ENCODE data around the gene PPM1H.
"Not testable (repeated sequence)": the region's sequence is repeated elsewhere in the genome, so short reads cannot be mapped to it uniquely, and the experiment has no call there.

The PPM1H gene

DNA sequence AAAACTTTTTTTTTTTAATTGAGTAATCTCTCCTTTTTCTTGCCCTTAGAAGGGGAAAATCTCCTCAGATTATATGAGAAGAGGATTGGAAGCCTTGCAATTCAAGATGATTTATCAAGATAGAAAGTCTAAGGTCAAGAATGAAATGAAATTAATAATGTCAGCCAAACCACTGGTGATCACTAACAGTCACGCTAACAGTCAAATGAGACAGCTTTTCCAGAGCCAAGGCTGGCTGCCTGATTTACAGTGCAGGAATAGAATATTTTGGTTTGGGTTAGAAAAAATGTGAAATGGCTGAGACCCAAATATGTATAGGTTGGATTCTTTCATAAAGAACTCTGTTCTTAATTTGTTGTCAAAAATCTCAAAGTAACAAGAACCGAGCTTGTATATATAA is 204.3 kb downstream of the PPM1H start:
- no peak for DNase-seq (ENCODE audit: low read depth)

DNA sequence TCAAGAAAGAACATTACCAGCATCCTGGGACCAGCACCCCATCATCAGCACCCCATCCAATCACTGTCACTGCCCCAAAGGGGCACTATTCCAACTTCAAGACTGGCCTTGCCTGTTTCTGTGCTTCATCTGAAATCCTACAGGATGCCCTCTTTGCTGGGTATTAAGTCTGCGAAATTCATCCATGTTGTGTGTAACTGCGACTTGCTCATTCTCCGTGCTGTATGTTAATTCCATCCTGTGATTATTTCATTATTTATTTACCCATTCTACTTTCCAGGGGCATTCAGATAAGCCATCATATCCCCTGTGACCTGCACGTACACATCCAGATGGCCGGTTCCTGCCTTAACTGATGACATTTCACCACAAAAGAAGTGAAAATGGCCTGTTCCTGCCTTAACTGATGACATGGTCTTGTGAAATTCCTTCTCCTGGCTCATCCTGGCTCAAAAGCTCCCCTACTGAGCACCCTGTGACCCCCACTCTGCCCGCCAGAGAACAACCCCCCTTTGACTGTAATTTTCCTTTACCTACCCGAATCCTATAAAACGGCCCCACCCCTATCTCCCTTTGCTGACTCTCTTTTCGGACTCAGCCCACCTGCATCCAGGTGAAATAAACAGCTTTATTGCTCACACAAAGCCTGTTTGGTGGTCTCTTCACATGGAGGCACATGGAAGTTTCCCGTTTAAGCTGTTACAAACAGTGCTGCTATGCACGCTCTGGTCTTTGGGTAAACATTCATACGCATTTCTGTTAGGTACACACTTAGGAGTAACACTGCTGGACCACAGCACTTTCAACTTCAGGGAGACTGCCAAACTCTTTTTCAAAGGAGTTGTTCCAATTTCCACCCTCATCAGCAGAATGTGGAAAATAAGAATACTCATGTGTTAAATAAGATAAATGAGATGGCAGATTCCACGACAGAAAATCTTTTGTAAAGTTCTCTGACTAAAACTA is 205.1 kb downstream of the PPM1H start:
- DNase-seq (ENCODE audit: low read depth) = not testable (repeated sequence)

DNA sequence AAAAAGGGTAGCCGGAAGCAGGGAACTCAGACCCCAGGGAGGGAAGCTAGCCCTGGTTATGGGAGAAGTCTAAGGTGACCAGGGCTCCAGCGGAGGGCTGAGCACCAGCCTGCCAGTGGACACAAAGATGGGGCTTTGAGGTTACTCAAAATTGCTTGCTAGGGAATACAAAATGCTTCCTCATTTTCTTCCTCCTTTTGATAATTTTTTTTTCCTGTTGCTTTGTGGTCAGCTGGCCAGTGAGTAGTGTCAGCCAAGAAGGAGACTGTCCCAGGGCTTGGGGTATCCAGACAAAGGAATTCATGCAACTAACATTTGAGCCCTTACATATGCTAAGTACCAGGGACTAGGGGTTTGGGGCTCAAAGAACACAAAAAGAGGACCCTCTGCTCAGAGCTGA is 206.2 kb downstream of the PPM1H start:
- DNase-seq (ENCODE audit: low read depth) = no peak

DNA sequence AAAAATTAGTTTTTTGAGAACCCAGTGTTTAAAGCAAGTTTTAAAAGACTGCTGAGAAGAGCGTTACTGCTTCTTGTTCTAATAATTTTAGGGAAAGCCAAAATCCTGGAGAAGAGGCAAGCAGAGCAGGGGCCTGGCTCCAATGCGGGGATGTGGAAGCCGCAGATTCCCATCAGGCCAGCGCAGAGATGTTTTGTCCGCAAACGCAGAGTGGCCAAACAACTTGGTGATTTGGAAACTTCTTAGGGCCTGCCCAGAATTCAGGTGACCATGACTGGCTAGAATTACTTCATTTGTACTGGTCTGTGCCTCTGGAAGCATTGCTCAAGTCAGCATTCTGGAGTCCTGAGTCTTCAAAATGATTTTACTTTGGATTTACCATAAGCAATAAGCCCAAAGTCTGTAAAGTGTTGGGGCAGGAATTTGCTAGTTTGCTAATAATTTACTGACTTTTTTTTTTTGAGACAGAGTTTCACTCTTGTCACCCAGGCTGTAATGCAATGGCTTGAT is 208.4 kb downstream of the PPM1H start:
- DNase-seq (ENCODE audit: low read depth) = no peak

DNA sequence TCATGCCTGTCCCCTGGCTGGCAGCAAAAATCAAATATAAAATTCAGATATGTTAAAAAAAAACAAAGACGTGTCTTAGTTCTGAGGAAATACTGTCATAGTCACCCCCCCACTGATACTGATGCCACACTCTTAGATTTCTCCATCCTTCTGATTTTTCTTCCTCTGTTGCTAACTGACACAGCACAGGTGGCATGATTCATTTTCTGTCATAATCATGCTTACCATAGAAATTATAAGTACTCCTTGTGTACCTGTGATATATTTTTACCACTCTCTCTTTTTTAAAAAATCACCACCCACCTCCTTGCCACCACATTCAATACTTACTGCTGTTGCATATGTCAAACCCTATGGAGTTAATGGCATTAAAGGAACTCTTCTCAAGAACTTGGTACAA is 209.2 kb downstream of the PPM1H start:
- no peak for DNase-seq (ENCODE audit: low read depth)

DNA sequence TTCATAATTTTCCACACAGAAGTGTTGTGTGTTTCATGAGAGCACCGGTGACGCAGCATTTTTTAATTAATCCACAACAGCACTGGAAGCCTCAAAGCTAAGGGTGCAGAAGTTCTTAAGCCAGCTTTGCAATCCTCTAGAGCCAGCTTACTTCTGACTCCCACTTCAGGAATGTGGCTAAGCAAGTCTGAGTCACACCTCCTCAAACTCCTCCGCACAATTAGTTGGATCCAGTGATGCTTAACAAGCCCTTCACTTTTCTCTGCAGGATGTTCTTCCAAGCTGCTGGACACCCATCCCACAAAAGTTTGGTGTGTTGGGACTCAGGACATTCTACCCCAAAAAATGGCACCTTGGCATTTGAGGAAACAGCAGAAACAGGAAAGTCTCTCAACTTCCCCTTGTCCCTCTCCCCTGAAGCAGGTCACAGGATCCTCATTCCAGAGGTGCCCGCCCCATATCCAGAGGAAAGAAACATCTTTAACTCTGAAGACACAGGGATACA is 210.0 kb downstream of the PPM1H start:
- no peak for DNase-seq (ENCODE audit: low read depth)

DNA sequence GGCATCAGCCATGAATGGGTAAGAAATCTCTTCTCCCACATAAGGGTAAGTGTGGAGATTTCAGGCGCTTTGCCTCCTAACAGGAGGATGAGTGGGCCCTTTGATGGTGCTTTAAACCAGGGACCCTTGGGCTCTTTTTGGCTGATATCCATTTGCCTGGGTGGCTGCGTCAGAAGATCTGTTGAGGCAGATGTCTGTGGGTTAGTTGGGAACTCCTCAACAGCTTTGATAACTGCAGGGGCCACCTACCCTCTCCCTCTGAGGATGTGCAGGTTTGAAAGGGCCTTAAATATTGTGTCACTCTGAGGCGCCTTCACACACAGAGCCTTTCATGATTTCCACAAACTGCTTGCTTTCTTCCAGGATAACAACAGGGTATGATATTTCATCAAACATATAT is 210.7 kb downstream of the PPM1H start:
- no peak for DNase-seq (ENCODE audit: low read depth)

DNA sequence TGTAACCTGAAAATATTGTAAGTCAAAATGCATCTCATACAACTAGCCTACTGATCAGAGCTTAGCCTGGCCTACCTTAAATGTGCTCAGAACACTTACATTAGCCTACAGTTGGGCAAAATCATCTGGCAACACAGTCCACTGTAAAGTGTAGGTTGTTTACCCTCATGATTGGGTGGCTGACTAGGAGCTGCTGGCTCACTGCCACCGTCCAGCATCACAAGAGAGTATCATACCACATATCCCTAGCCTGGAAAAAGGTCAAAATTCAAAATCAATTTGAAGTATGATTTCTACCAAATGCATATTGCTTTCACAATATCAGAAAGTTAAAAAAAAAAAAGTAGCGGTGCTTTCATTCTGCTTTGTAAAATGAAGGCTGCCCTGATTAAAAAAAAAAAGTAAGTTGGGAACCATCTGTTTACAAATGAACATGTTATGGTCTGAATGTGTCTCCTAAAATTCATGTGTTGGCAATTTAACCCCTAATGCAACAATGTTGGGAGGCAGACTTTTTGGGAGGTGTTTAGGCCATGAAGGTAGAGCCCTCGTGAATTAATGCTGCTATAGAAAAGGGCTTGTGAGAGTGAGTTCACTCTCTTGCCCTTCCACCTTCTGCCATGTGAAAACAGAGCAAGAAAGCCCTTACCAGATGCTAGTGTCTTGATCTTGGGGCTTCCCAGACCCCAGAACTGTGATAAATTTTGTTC is 211.8 kb downstream of the PPM1H start:
- DNase-seq (ENCODE audit: low read depth) = no peak

DNA sequence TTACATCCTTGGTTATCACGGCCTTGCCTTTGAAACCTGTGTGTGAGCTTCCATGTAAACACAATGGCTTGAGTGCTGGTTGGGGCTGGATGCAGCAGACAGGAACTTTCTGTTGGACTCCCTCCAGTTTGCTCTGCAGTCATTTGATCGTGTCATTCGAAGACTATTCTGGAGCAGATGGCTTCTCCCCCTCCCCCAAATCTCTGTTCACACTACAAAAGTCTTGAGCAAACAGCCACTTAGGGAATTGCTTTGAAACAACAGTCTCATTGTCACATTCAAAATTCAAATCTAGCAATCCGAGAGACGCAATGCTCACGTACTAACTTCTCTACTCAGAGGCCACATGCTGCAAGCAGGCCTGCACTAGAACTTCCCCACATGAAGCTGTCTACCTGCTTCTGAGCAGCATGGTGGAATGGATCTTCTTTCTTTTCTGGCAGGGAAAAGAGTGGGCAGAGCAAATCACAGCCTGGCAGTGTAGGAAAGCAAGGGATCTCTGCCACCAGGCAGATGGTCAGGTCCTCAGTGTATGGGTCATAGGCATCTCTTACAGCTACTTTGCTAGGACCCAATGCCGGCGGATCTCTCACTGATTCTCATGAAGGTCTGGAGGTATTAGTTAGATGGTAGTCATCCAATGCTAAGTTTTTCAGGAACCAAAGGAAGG is 214.2 kb downstream of the PPM1H start:
- no peak for DNase-seq (ENCODE audit: low read depth)

DNA sequence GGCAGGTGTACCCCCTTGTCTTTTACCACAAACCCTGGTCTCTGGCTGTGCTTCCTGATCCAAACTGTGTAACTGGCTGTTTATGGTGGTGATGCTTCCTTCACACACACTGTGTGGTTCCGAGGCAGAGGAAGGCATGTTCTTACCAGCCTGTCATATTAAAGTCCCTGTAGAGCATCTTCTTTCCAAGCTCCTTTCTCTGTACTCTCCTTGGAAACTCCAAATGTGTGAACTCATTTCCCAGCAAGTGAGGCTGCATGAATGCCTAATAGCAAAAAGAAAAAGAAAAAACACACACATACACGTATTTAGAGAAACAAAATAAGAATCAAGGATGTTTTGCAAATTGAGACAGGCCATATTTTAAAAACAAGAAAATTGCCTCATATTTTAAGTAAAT is 214.9 kb downstream of the PPM1H start:
- DNase-seq (ENCODE audit: low read depth) = no peak

DNA sequence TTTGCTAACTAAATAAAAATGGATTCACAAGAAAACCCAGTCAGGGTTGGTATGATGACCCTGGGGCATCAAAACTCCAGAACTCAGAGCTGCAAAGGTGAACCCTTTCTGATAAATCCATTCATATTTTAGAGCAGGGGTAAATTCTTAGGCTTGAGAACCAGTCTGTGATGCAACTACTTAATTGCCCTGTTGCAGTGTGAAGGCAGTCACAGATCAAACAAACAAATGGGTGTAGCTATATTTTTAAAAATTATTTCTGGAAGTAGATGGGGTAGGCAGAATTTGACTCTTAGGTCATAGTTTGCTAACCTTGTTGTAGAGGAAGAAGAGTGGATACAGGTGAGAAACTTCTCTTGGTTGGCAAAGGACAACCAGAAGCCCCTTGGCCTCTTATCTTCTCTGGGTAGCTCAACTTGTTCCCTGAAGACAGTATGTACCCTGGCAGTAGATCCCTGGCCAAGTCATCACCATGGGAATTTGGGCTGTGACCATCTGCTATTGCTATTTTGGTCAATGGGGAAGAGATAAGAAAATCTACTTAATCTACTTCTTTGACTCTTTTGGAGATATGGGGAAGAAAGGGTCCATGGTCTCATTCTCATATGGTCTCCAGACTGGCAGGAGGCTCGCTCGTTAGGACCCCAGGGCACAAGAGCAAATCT is 216.1 kb downstream of the PPM1H start:
- no peak for DNase-seq (ENCODE audit: low read depth)

DNA sequence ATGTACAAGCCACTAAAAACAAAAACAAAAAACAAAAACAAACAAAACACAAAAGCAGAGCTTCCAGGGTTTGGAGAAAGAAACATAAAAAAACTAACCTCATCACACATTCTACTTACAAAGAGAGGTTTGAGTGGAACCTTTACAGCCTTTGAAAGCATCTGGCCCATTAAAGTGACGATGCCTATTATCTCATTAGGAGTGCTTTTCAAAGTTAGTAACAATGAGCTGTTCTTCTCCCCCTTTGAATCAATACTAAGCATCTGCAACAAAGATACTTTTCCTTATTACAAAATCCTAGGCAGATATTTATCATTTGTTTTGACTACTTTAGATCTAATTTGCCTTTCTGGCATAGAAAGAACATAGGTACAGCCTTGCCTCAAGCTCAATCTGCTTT is 217.3 kb downstream of the PPM1H start:
- no peak for DNase-seq (ENCODE audit: low read depth)

DNA sequence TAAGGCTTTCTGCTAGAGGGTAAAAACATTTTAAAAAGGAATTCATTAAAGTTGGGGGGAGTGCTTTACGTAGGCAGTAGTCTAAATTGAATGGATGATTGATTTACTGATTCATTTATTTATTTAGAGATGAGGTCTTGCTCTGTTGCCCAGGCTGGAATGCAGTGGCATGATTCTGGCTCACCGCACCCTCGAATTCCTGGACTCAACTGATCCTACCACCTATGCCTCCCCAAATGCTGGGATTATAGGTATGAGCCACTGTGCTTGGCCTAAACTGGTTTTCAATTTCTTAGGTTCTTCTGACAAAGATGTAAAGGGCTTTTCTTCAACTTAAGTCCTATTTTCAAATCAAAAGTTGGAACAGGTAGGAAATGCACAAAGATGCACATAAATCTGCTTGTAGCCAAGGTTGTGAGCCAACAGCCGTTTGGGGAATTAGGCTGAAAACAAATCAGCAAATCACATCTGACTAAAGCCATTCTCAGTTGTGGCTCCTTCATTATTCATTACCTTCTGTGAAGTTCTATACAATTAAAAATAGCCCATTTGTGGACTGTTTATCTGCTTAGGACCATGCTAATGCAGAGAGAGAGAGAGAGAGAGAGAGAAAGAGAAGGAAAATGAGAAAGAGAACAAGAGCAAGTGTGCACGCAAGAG is 218.0 kb downstream of the PPM1H start:
- DNase-seq (ENCODE audit: low read depth) = no peak

DNA sequence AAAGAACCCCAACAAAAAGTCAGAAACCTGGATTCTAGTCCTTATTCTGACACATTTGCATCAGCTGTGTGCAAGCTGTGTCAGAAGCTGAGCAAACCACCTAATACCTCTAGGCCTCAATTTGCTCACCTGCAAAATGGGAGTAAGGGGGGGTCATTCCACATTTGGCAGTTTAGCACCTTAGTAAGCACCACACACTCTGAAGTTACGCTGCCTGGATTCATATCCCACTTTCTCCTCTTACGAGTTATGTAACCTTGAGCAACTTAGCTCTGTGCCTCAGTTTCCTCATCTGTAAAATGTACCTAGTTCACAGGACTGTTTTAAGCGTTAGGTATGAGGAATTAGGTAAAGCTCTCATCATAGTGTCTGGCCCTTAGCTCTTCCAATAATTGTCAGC is 218.9 kb downstream of the PPM1H start:
- DNase-seq (ENCODE audit: low read depth) = no peak

DNA sequence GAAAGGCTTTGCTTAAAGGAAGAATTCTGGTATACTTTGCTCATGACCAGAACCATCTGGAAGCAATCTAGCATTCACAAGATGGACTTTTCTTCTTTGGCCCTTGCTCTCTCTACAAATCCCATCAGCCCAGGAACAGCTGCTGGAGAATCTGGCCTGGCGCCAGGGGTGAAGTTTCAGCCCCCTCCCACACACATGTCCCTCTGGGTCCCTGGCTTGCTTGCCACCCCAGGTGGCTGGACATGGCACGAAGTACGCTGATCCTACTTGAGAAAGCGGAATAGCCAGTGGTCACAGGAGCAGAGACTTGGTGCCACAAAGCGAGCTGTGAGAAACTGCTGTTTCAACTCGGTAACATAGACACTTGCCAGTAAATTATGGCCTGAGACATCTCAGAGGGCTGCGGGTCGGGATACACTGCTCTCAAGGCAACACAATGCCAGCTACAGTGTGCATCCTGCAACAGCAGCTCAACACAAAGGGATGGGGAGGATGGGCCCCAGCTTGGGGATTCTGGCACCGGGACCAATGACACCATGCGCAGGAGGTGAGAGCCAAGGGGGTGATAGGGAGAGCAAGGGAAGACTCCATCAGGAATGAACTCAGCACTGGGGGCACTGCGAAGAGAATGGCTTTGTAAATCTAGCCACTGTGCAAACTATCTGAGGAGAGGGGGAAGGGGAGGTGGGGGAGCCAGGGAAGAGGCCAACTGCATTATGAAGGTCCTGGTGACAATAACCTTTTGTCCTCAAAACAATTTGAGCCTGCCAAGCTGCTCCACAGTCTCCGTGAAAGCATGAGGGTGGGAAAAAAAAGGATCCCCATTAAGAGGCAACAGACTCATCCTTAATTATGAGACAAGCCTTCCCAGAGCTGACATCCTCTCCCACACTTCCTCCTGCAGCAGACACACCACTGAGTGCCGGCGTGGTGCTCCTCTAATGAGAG is 219.9 kb downstream of the PPM1H start:
- DNase-seq (ENCODE audit: low read depth) = no peak

DNA sequence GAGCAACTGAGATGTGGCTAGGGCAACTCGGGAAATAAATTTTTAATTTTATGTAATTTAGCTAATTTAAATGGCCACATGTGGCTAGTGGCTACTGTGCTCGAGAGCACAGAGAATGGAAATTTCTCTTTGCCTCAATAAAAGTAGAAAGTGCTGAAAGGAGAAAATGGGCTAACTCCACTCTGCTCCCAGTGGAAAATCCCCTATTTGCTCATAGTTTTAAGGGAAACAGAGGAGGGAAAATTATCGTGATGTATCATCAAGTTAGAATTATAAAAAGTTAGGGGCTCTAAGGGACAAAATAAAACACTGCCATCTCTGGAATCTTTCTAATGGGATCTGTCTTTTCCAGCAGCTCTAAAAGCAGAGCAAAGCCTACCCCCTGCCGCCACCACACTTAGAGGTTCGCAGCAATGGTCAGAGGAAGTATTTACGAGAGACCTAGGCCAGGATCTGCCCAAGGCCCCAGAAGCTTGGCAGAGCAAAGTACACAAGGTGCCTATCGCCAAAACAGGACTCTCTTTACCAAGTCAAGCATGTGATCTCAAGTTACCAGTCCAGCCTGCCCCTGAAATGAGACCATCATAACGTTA is 220.7 kb downstream of the PPM1H start:
- no peak for DNase-seq (ENCODE audit: low read depth)

DNA sequence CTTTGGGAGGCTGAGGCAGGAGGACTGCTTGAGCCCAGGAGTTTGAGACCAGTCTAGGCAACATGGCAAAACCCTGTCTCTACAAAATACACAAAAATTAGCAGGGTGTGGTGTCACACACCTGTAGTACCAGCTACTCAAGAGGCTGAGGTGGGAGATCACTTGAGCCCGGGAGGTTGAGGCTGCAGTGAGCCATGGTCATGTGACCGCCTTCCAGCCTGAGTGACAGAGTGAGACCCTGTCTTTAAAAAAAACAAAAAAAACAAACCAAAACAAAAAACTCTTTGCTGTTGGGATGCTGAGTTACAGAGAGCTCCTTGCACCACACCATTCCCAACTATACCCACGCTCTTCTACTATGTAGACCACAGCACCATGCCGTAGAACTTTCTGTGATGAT is 221.2 kb downstream of the PPM1H start:
- no peak for DNase-seq (ENCODE audit: low read depth)

DNA sequence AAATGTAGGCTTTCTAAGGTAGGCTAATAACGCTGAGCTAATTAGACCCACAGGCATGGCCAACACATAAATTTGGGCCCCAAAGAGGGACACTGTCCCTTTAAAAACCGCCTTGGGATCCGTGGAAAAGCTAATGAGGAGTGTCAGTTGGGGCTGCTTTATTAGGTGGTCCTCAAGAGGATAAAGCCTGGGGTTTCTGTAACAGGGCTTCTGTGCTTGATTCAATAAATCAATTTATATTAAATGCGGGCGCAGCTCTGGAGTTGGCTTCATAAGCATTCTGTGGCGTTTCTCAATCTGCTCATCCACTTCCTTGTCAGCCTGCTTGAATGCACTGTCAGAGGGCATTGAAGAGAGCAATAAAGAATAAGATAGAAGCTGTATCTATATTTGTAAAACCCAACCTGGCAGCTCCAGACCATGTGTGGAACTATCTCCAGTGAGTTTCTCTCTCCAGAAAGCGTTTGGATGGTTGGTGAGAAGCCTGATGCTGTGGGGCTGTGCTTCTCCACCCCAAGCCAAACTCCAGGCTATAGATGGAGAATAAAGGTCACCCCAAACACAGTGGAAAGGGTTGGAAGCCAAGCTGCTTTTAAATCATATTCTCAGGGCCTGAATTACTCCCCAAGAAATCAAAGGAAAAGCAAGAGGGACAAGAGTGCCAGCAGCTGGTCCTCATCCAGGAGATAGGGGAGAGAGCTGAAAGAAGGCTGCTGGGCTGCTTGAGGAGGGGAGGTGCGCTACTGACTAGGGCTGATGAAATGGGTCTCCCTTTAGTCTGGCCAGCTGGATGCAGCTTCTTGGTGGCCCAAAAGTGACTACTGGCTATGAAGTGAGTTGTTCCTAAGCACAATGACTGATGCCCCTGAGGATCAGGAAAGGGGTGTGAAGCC is 222.0 kb downstream of the PPM1H start:
- no peak for DNase-seq (ENCODE audit: low read depth)

All from CMK (cell line).